ENCODE measurements around the gene TIPIN. TPM values are rescaled to one million over a fixed set of nuclear protein-coding genes. Genes with fewer than 3 reads are reported as not detected.
"Not testable (repeated sequence)": the region's sequence is repeated elsewhere in the genome, so short reads cannot be mapped to it uniquely, and the experiment has no call there.

TIPIN gene
- total RNA-seq, 1 experiment from 2014 or later: 16.1 TPM

- H3K27ac Mint-ChIP-seq (ENCODE audit: low read depth, unreplicated experiment): peak overlapping the region; percentile 68
- peak; percentile 78 for DNase-seq (ENCODE audit: unreplicated experiment)
- no peaks in the 10 kb centered on the region for H3K36me3 Mint-ChIP-seq (ENCODE audit: insufficient read depth, unreplicated experiment)
- BruUV-seq (replicated peaks): no TSS peak
- no peak overlapping the region for H3K4me3 Mint-ChIP-seq (ENCODE audit: unreplicated experiment)
- no peaks in the 10 kb centered on the region for H3K9me3 Mint-ChIP-seq (ENCODE audit: unreplicated experiment)
- intact Hi-C loops (cut with micrococcal nuclease): no loop called here
- H3K27me3 Mint-ChIP-seq (ENCODE audit: insufficient read depth, unreplicated experiment): no peaks in the 10 kb centered on the region
- ChIA-PET CTCF (interaction anchor here (1.0 kb wide), 1 partner anchor 139 kb away, joined by 3 read pairs; no protein-coding TSS in a partner anchor), POLR2A (interaction anchor here (0.6 to 1.3 kb wide), 5 partner anchors 28 to 145 kb away, joined by 3 read pairs; partner anchors contain the start of genes RPL4 and ZWILCH)
- peaks cover 5% of the 10 kb centered on the region for H3K4me1 Mint-ChIP-seq (ENCODE audit: insufficient read depth, unreplicated experiment)
- TF ChIP-seq, protein P1, sequence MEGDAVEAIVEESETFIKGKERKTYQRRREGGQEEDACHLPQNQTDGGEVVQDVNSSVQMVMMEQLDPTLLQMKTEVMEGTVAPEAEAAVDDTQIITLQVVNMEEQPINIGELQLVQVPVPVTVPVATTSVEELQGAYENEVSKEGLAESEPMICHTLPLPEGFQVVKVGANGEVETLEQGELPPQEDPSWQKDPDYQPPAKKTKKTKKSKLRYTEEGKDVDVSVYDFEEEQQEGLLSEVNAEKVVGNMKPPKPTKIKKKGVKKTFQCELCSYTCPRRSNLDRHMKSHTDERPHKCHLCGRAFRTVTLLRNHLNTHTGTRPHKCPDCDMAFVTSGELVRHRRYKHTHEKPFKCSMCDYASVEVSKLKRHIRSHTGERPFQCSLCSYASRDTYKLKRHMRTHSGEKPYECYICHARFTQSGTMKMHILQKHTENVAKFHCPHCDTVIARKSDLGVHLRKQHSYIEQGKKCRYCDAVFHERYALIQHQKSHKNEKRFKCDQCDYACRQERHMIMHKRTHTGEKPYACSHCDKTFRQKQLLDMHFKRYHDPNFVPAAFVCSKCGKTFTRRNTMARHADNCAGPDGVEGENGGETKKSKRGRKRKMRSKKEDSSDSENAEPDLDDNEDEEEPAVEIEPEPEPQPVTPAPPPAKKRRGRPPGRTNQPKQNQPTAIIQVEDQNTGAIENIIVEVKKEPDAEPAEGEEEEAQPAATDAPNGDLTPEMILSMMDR (IDR thresholded peaks at IDR 0.05; ENCODE audit: unreplicated experiment): no peak
These were observed 3.3 kb upstream of the TIPIN start for GRCh38 chr15:66359740-66360139.

DNA sequence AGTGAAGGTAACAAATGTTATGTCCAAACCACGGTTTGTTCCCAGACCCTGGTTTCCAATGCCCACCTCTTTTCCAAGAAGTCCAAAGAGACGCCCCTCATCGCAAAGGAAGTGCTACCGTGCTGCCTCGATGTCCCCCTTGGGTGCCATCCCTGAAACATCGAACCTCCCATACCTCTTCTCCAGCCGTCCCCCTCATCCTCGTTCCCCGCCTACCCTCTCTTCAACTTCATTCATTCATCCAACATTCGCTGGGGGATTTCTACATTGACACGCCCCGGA is 467 bp downstream of the TIPIN start:
- H3K27me3 Mint-ChIP-seq (ENCODE audit: insufficient read depth, unreplicated experiment): no peaks in the 10 kb centered on the region
- BruUV-seq (replicated peaks): TSS peak; percentile 59
- H3K9me3 Mint-ChIP-seq (ENCODE audit: unreplicated experiment): no peaks in the 10 kb centered on the region
- intact Hi-C loops (cut with micrococcal nuclease): loop anchor here (1.0 kb wide), 1 partner anchor 141 kb away; the partner anchor contains the start of gene SNAPC5
- ChIA-PET CTCF (interaction anchor here (0.6 to 3.5 kb wide), 2 partner anchors 38 to 143 kb away, joined by 3 to 15 read pairs; partner anchors contain the start of gene SNAPC5), POLR2A (interaction anchor here (0.6 to 2.5 kb wide), 8 partner anchors 23 to 148 kb away, joined by 3 to 14 read pairs (median 8); partner anchors contain the start of genes MAP2K1, RPL4 and SNAPC5)
- H3K4me1 Mint-ChIP-seq (ENCODE audit: insufficient read depth, unreplicated experiment): peaks cover 5% of the 10 kb centered on the region
- DNase-seq (ENCODE audit: unreplicated experiment): no peak
- H3K4me3 Mint-ChIP-seq (ENCODE audit: unreplicated experiment): peak overlapping the region; percentile 99
- peak overlapping the region; percentile 99 for H3K27ac Mint-ChIP-seq (ENCODE audit: low read depth, unreplicated experiment)
- H3K36me3 Mint-ChIP-seq (ENCODE audit: insufficient read depth, unreplicated experiment): peaks cover 14% of the 10 kb centered on the region
- TF ChIP-seq, protein P1 (IDR thresholded peaks at IDR 0.05; ENCODE audit: unreplicated experiment): no peak

- H3K4me3 Mint-ChIP-seq (ENCODE audit: unreplicated experiment); H3K9me3 Mint-ChIP-seq (ENCODE audit: unreplicated experiment); intact Hi-C loops (cut with micrococcal nuclease); BruUV-seq (replicated peaks); H3K27ac Mint-ChIP-seq (ENCODE audit: low read depth, unreplicated experiment); H3K4me1 Mint-ChIP-seq (ENCODE audit: insufficient read depth, unreplicated experiment); H3K27me3 Mint-ChIP-seq (ENCODE audit: insufficient read depth, unreplicated experiment): not testable (repeated sequence)
- CTCF ChIA-PET: interaction anchor here (0.6 kb wide), 1 partner anchor 79 kb away, joined by 3 read pairs; no protein-coding TSS in a partner anchor
- peaks cover 42% of the 10 kb centered on the region for H3K36me3 Mint-ChIP-seq (ENCODE audit: insufficient read depth, unreplicated experiment)
- POLR2A ChIA-PET: interaction anchor here (1.2 kb wide), 1 partner anchor 23 kb away, joined by 3 read pairs; no protein-coding TSS in a partner anchor
- DNase-seq (ENCODE audit: unreplicated experiment): peak; percentile 21
These were observed 8.0 kb downstream of the TIPIN start for GRCh38 chr15:66348530-66348929.

DNA sequence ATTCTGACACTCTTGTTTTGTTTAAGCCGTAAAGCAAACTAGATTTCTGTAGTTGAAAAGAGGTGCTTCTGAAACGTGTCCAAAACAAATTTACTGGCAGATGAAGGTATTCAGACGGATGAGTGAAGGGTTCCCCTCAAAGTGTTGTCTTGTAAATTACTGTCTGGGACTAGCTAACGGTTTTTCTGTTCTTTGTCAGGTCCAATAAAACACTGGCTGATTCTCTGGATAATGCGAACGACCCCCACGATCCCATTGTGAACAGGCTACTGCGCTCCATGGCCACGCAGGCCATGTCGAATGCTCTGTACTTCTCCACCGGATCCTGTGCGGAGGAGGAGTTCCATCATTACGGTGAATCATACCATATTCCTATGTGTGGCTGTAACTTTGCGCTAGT is 27.7 kb downstream of the TIPIN start:
- Mint-ChIP-seq H3K4me1 (ENCODE audit: insufficient read depth, unreplicated experiment) (no peaks in the 10 kb centered on the region), H3K36me3 (ENCODE audit: insufficient read depth, unreplicated experiment) (peaks cover 95% of the 10 kb centered on the region), H3K9me3 (ENCODE audit: unreplicated experiment) (no peaks in the 10 kb centered on the region), H3K4me3 (ENCODE audit: unreplicated experiment) (no peak overlapping the region), H3K27me3 (ENCODE audit: insufficient read depth, unreplicated experiment) (no peaks in the 10 kb centered on the region), H3K27ac (ENCODE audit: low read depth, unreplicated experiment) (no peak overlapping the region)
- POLR2A ChIA-PET: no interaction called here
- no peak for DNase-seq (ENCODE audit: unreplicated experiment)
- BruUV-seq (replicated peaks): no TSS peak
- intact Hi-C loops (cut with micrococcal nuclease): no loop called here
- CTCF ChIA-PET: no interaction called here
- TF ChIP-seq, protein P1 (IDR thresholded peaks at IDR 0.05; ENCODE audit: unreplicated experiment): no peak

All from MCF 10A (cell line).